GM21786 (cell line): ENCODE data around the gene CNGA1.

ENCODE experiments used
- ATAC-seq: cut with Tn5 transposase; IDR thresholded peaks from one replicate; pipeline ENCODE4 v1.9.1; 2021; ENCODE audit not compliant: unreplicated experiment

The CNGA1 gene

DNA sequence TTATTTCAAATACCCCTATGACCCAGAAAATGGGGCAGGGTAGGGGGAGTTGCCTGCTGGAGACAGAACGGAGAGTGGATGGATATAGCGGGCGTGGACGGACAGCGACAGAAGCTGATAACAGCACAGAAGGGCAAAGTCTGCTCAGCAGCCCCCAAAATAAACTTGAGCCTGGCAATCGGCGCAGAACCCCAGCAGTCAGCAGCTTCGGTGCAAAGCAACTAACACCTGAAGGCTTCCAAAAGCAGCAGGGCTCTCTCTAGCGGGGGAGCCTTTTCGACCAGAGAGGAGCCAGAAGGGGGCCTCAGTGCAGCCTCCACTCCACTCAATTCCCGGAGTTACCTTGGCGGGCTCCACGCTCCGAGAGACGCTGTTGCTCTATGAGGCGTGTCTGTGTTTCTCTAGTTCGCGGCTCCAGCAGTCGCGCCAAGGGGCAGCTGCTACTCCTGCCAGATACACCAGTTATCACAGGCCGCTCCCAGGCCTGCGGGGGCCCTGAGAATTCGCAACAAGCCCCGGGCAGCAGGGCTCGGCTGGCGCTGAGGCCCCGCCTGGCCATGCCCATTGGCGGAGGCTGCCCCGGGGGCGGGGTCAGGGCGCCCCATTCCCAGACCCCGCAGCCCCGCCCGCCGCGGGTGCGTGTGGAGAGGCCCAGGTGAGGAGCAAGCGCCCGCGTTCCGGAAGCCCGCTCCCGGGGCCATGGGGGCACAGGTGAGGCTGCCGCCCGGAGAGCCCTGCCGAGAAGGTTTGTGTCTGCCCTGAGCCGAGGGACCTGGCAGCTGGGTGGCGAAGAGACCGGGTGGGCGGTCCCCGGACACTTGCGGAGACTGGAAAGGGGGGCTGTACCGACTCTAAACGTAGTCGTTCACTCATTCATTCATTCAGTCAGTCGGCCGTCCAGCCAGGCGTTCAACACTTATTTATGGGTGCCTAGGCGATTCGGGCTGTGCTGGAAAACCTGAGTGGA is at the start of gene CNGA1, which contains the start of gene NIPAL1:
Gene CNGA1 (minus strand): TSS at position 541 of the 967 bp plus-strand sequence. CDS start 63,992 bp downstream, outside the sequence.
Gene NIPAL1 (plus strand): TSS at position 632 of the 967 bp plus-strand sequence. CDS start 68 bp downstream, at position 700.
- ATAC-seq: peak; percentile 89

DNA sequence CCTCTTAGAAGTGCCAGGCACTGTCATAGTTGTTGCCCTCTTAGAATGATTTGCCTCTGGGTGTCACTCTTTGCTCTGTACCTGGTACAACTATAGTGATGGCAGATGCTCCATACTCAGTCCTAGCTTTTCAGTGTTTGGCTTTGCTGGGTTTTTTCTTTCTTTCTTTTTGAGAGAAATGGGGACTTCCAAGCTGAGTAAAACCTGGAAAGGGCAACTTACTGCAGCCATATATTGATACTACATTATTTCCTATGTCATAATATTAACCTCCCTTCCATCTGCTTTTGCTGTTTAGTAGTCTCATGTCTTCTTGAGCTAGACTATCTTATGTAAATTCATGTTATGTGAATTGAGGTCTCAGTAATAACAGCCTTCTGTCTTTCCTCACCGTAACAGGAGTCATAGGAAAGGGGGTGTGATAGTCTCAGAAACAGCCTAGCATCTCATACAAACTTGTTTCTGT is 49.1 kb upstream of the CNGA1 start:
- peak; percentile 54 for ATAC-seq

DNA sequence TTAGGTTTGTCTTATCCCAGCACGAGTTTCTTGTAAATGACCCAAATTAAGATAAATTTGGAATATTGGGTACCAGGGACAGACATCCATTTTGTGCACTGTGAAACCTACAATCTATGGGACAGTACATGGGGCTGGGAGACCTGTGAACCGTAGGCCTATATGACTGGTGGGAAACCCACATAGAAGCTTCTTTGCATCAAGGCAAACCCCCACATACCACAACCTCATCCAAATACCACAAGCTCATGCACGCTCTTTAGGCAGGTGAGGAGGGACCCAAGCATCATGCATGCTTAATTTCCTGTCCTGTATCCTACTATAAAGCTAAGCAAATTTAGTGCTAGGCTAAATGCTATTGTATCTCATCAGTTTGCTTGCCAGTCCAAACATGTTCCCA is 47.9 kb upstream of the CNGA1 start:
- no peak for ATAC-seq

DNA sequence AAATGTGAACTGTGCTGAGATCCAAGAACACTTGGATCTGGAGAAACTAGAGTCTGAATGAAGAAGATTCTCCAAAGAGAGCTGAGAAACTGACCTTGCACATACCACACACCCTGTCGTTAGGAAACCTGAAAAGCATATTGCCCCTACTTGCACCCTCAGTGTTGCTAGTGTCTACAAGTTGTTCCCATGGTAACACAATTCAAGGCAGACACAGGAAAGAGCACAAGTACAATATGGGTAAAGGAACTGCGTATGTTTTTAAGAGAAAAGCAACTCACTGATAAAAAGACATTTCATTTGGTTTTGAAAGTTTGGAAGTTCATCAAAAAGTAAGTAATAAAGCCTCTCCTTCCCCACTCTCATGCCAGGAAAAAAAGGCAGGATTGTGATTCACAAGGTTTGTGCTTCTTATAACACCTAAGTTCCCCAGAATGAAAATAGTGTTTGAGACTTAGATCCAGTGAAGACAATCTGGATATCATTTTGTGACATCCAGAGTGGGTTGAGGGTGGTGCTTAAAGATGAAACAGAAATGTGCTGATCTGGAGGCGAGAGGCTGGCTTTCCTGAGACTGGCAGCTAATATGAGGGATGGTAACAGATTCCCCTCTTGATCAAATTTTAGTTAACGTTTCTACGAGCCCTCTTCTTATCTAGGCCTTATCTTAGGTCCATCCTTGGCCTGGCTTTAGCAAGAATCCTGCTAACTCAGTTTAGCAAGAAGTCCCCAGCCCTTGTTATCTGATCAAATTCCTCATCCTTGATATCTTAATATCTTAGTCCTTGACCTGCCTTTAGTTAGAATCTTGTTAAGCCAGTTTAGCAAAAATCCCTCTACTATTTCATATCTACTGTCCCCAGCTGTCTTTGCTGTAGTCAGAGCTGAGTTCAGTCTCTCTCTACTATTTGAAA is 42.4 kb upstream of the CNGA1 start:
- ATAC-seq: no peak

DNA sequence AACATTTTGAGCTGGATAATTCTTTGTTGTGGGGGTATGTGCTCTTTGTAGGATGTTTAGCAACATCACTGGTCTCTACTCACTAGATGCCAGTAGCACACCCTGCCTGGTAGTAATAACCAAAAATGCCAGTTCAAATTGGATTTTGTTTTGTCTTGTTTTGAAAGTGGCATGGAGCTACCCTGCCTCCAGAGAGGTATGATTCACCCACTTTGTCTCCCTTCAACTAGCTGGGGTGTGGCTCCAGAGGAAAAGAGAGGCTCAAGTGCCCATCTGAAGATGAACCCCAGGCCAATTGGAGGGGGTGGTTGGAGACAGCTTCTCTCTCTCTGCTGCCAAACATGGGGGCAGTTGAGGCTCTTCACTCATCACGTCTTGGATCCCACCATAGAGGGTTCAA is 34.6 kb upstream of the CNGA1 start:
- ATAC-seq: no peak

DNA sequence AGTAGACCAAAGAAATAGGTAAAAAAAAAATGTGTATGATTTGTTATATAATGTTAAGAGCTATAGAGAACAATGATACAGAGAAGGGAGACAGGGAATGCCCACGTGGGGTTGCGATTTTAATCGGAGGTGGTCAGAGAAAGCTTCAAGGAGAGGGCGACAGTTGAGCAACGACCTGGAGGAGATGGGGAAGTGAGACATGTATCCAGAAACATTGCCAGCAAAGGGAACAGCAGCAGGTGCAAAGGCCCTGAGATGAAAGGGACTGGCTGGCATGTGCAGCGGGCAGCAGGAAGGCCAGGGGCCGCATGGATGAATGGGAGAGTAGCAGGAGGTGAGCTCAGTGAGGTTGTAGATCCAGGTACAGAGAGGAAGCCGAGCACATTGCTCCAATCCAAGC is 33.0 kb upstream of the CNGA1 start:
- ATAC-seq: no peak

DNA sequence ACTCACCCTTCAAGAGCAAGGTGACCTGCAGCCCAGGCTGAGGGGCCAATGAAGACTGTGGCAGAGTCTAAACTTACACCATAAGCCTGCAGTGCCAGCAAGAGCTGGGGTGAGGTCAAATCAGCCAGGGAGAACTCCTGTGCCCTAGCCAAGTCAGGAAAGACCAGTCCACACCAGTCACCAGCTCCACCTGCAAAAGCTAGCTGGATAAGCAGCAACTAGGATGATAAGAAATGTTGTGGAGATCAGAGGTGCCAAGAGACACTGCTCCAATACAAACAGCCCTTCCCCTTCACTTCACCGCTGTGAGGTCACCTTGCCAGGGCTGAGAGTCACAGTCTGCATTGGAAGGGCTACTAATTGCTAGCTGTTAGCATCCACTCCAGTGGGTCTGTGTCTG is 31.4 kb upstream of the CNGA1 start:
- ATAC-seq: peak; percentile 7

DNA sequence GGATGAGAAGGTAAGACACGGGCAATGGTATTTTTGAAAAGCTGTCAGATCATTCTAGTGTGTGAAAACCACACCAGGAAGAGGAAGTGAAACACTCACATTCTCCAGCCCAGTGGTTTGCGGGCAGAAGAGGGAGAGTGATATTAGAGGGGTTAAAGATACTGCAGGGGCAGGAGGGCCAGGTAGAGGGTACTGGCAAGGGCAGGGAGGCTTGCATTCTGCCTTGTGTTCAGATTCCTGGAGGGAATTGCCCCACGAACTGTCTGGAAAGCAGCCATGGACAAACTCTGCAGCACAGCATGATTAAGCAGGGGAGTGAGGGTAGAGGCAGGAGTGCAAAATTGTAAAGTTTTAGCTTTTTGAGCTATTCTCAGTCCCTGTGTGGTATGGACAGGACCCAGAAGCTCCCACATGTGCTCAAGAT is 31.0 kb upstream of the CNGA1 start:
- ATAC-seq: peak; percentile 89

DNA sequence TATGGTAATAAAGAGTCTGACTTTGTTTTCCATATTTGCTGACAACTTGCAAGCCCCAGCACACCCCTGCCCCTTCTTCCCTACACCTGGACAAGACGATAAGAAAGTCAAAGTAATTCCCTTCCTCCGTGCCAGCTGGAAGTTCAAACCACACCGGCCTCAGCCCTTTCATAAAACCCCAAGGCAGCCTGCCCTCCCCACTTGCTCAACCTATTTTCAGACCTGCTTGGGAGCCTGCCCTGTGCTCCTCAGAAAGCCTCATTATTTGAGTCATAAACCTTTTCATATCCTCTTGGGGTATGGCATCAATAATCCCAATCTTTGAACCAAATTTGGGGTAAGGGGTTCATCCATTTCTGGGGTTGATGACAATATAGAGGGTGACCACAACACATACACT is 29.6 kb upstream of the CNGA1 start:
- ATAC-seq: no peak

DNA sequence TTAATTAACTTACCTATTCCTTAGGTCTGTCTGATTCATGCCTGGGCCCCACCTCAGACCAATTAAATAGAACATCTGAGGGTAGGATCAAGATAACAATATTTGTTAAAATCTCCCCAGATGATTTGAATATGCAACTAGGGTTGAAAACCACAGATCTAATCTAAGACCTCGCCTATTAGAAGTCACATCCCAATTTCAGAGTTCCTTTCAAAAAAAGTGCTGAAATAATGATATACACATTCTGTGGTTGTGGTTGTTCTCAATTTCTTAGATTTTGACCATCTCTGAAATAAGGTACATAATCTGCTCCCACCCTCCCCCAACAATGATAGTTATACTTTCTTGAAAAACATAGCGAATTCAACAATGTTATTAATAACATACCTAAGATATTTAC is 27.8 kb upstream of the CNGA1 start:
- no peak for ATAC-seq

DNA sequence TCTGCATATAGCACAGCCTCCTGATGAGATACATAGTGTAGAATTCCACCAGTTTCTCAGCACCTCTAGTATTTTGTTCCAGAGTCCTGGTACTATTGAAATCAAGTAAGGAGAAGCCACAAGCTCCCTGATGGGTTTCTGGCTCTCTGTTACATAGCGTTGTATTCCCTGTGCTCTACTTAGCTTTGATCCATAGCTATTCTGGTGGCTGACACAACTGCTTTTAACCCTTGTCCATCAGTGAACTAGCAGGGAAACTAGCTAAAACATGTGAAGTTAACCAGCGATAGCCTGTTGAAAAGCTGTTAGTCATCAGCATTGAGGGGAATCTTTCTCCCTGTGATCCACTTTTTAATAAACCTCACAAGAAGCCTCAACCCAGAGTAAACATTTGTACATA is 27.0 kb upstream of the CNGA1 start:
- no peak for ATAC-seq

DNA sequence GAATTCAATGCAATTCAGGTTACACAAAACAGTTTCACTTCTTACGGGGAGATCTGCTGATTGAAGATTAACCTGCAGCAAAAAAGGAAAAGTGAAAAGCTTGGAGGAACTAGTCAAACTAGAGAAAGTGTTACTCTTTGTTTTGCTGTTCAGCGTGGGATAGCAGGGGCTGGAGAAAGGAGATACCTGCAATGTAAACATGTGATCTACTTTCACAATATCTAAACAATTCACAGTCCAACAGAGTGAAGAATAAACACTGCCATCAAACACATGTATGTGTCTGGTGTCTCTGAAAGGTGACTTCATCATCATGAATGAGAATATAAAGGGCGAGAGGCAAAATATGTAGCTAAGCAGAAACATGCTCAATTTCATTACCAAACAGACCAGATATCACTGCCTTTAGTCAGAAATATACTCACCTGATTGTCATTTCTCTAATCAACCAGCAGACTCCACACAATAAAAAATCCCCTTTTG is 26.5 kb upstream of the CNGA1 start:
- peak; percentile 34 for ATAC-seq

DNA sequence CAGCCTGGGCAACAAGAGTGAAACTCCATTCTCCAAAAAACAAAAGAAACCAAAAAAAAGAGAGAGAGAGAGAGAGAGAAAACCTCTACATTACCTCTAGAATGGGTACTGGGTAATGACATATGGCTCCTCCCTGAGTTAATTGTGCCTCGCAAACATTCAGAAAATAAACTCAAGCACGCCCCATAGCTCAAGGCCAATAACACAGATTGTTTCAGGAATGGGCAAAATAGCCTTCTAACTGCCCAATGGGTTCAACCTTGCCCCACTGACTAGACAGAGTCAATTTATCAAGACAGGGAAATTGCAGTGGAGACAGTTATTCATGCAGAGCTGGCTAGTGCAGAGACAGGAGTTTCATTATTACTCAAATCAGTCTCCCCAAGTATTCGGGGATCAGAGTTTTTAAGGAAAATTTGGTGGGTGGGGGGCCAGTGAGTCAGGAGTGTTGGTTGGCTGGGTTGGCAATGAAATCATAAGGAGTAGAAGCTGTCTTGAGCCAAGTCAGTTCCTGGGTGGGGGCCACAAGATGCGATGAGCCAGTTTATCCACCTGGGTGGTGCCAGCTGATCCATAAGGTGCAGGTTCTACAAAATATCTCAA is 25.2 kb upstream of the CNGA1 start:
- no peak for ATAC-seq

DNA sequence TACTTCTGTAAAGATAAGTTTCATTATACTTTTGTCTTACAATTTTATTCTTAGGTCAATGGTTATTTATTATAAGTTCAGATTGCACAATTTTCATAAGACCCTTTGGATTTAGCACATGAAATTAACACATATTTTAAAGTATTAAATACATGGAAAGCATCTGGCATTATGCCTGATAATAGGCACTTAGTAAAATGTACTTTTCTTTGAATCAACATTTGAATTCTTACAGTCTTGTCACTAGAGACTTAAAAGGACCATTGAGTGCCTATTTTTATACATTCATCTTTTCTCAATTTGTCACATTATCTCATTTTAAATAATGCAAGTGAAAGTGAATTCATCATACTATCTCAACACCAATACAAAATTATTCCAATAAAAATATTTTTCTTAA is 23.1 kb upstream of the CNGA1 start:
- no peak for ATAC-seq

DNA sequence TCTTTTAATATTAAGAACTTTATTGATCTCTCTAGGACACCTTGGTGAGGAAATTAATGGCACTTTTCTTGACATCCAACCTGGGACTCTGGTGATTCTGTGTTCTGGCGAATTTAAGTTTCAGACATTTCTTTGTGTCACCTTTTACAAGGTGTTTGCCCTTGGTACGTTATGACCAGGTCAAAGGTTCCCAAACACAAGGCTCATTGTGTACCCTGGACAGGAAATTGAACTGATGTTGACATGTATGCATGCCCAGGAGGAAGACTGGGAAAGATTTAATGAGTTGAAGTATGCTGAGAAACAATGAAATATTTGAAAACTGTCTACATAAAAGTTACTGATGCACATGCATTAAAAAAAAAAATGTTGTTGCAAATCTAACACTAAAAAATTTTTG is 22.2 kb upstream of the CNGA1 start:
- no peak for ATAC-seq

DNA sequence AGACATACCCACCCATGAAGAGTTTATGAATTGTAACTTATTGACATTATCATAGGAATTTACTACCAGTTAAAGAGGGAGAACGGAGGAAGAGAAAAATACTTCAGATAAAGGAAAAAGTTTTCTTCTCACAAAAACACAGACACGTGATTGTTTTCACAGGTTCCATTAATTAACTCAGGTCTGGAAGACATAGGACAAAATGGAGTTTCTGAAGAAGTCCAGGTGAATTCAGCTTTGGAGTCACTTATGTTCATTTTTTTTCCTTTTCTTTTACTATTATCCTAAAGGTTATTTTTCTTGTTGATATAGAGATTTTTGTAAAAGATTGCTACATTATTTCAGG is 20.6 kb upstream of the CNGA1 start:
- ATAC-seq: no peak

DNA sequence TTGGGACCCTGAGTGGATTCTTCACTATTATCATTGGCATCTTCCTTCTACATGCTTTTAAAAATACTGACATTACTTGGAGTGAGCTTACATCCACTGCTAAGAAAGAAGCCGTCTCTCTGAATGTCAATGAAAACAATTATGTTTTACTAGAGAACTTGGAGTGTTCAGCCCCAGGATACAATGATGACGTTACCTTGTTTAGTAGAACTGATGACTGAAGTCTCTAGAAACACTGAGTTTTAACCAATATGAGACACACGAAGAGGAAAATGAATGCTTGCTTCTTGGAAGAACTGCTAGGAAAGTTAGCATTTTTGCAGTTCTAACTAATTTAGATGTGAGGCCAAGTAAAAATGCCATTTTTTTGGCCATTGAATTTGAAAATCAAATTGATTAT is 19.5 kb upstream of the CNGA1 start:
- no peak for ATAC-seq

DNA sequence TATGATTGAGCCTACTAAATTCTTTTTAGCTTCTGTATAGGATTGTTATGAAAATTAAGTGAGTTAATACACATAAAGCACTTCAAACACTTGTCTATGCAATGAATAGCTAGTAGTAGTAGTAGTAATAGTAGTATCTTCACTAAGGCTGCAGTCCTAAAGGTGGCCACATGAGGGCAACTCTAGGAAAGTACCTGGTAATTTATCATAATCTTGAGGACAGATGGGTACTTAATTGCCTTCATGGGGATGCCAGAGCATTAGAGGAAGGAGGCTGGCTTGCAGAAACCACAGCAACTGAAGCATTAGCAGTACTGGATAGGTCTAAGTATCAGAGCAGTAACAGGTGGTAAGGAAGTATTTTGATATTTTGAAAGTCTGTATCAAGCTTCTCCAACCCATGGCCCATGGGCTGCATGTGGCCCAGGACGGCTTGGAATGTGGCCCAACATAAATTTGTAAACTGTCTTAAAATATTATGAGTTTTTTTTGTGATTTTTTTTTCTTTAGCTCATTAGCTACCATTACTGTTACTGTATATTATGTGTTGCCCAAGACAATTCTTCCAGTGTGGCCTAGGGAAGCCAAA is 17.4 kb upstream of the CNGA1 start:
- peak; percentile 30 for ATAC-seq

DNA sequence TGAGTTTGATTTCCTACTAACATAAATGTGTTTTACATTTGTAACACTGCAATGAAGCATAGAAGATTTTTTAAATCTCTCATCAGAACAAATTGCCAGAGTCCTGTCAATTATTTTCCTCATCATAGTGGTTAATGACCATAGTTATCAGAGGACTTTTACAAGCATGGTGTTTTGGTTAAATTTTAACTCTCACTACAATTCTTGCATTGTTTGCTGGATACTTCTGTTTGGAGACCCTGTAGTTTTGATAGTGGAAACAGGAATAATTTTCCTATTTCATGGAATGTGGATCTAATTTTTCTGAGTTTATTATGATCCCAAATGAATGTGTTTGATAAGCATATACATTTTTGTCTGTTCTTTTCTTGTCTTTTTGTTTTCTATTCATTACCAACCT is 16.9 kb upstream of the CNGA1 start:
- no peak for ATAC-seq

DNA sequence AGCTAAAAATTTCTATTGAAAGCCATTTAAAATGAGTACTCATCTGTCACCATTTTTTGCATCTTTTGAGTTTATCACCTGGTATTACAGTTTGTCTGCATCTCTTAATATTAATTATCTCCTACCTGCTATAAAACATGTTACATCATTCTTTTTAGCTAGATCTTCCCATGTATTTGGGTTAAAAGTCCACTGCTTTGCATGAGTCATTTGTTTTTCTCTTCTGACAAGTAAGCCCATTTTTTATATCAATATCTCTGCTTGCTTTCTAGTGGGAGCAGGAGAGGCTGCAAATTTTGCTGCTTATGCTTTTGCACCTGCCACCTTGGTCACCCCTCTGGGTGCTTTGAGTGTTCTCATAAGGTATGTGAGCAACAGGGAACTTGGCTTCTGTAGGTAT is 16.2 kb upstream of the CNGA1 start:
- ATAC-seq: no peak
